HEK293 (cell line): ENCODE results near the gene LAMC3.

ENCODE experiments used
- CTCF ChIA-PET: fragments of 350-600 bp; formaldehyde crosslinking; extraction: SDS; loops from one replicate; lab custom pipeline; 2021; ENCODE audit warnings: antibody characterized with exemption; lab: Yijun Ruan, JAX
- POLR2A ChIA-PET: fragments of 300-600 bp; formaldehyde crosslinking; extraction: SDS; loops from one replicate; lab custom pipeline; 2020; ENCODE audit warnings: antibody characterized with exemption, inconsistent platforms; lab: Yijun Ruan, JAX
- H3K27ac ChIP-seq: fragments of 200-500 bp; sonication (Bioruptor generic); 2 replicates; pipeline ENCODE4 v1.5.1; 2014; ENCODE audit warnings: low read depth, low read length, control low read depth, inconsistent platforms; ENCODE audit errors: extremely low read depth
- H3K36me3 ChIP-seq, 2 experiments: fragments of 200-500 bp in 1 of 2; sonication (Bioruptor generic) in 1 of 2; 1 replicate in 1 of 2; 2 replicates in 1 of 2; pipeline ENCODE4 v1.5.1; 2014 to 2017; ENCODE audit warnings: inconsistent platforms in 2 of 2, low read length in 2 of 2; ENCODE audit not compliant: control insufficient read depth in 2 of 2, insufficient read depth in 1 of 2
- H3K4me1 ChIP-seq: fragments of 200-500 bp; sonication (Bioruptor generic); 2 replicates; pipeline ENCODE4 v1.5.1; 2014; ENCODE audit warnings: mild to moderate bottlenecking, low read length, inconsistent platforms; ENCODE audit not compliant: control insufficient read depth, insufficient read depth
- H3K4me3 ChIP-seq: 2 replicates; pipeline ENCODE4 v1.5.1; 2011; ENCODE audit warnings: low read depth, mild to moderate bottlenecking, control low read depth, low read length, moderate library complexity
- H3K9me3 ChIP-seq: fragments of 200-500 bp; sonication (Bioruptor generic); 2 replicates; pipeline ENCODE4 v1.5.1; 2014; ENCODE audit warnings: low read depth, low read length, inconsistent platforms; ENCODE audit not compliant: control insufficient read depth, insufficient read depth
- CTCF ChIP-seq: fragments of 450-650 bp; formaldehyde crosslinking; IDR thresholded peaks from 2 replicates; pipeline ENCODE4 v1.5.1; 2016; ENCODE audit warnings: missing biosample characterization, missing genetic modification characterization
- FEZF1 ChIP-seq: fragments of 450-650 bp; formaldehyde crosslinking; IDR thresholded peaks from 2 replicates; pipeline ENCODE4 v1.5.1; 2016; ENCODE audit warnings: missing biosample characterization, missing genetic modification characterization
- PRDM2 ChIP-seq: fragments of 450-650 bp; formaldehyde crosslinking; IDR thresholded peaks from 2 replicates; pipeline ENCODE4 v1.5.1; 2016; ENCODE audit warnings: missing biosample characterization, missing genetic modification characterization, borderline replicate concordance
- RBAK ChIP-seq: fragments of 450-650 bp; formaldehyde crosslinking; IDR thresholded peaks from 2 replicates; pipeline ENCODE4 v1.5.1; 2016; ENCODE audit warnings: missing biosample characterization, missing genetic modification characterization
- SETDB1 ChIP-seq: IDR thresholded peaks from one replicate; pipeline ENCODE4 v1.6.1; 2017; ENCODE audit warnings: mild to moderate bottlenecking, low read length, moderate library complexity, mixed read lengths; ENCODE audit not compliant: insufficient read length
- WT1 ChIP-seq: fragments of 450-650 bp; formaldehyde crosslinking; IDR thresholded peaks from 2 replicates; pipeline ENCODE4 v1.5.1; 2016; ENCODE audit warnings: missing biosample characterization, missing genetic modification characterization
- ZNF518A ChIP-seq: fragments of 450-650 bp; formaldehyde crosslinking; conservative IDR thresholded peaks from 2 replicates; pipeline ENCODE4 v1.5.1; 2016; ENCODE audit warnings: low read depth, missing biosample characterization, missing genetic modification characterization
- ZNF555 ChIP-seq: fragments of 450-650 bp; formaldehyde crosslinking; conservative IDR thresholded peaks from 2 replicates; pipeline ENCODE4 v1.5.1; 2017; ENCODE audit warnings: missing biosample characterization, mild to moderate bottlenecking, missing genetic modification characterization, inconsistent platforms
- ZNF623 ChIP-seq: fragments of 450-650 bp; formaldehyde crosslinking; IDR thresholded peaks from 2 replicates; pipeline ENCODE4 v1.5.1; 2016; ENCODE audit warnings: missing biosample characterization, missing genetic modification characterization
- ZNF776 ChIP-seq: fragments of 450-650 bp; formaldehyde crosslinking; IDR thresholded peaks from 2 replicates; pipeline ENCODE4 v1.5.0; 2017; ENCODE audit warnings: missing biosample characterization, missing genetic modification characterization, borderline replicate concordance
- ZNF785 ChIP-seq: fragments of 450-650 bp; formaldehyde crosslinking; IDR thresholded peaks from 2 replicates; pipeline ENCODE4 v1.5.1; 2016; ENCODE audit warnings: missing biosample characterization, missing genetic modification characterization
- ZSCAN30 ChIP-seq: fragments of 450-650 bp; IDR thresholded peaks from 2 replicates; pipeline ENCODE4 v1.5.1; 2018; ENCODE audit warnings: missing biosample characterization, mild to moderate bottlenecking, missing genetic modification characterization, moderate library complexity

Gene LAMC3

GRCh38 chr9:131069699-131070098 is 60.7 kb downstream of the LAMC3 start:
- Histone ChIP-seq H3K27ac (no peak overlapping the region), H3K36me3 (no peaks in the 10 kb centered on the region), H3K9me3 (no peaks in the 10 kb centered on the region), H3K4me1 (no peaks in the 10 kb centered on the region), H3K4me3 (no peak overlapping the region)
- ChIA-PET CTCF (no interaction called here), POLR2A (no interaction called here)
- TF ChIP-seq CTCF (tag by site-specific recombination) (no peak), ZSCAN30 (tag by site-specific recombination) (no peak), WT1 (tag by site-specific recombination) (no peak), ZNF518A (tag by site-specific recombination) (no peak), RBAK (no peak), ZNF555 (tag by site-specific recombination) (no peak), ZNF776 (tag by site-specific recombination) (no peak)

- no peak overlapping the region for H3K4me3 ChIP-seq
- no peak overlapping the region for H3K27ac ChIP-seq
- no peaks in the 10 kb centered on the region for H3K9me3 ChIP-seq
- TF ChIP-seq ZNF623 (tag by site-specific recombination) (no peak), FEZF1 (tag by site-specific recombination) (no peak), ZNF785 (tag by site-specific recombination) (no peak), SETDB1 (no peak), PRDM2 (tag by site-specific recombination) (no peak)
- CTCF ChIA-PET, result no interaction called here
- H3K4me1 ChIP-seq, result no peaks in the 10 kb centered on the region
- POLR2A ChIA-PET, result interaction anchor here (0.6 kb wide), 1 partner anchor 184 kb away, joined by 3 read pairs; no protein-coding TSS in a partner anchor
- H3K36me3 ChIP-seq, result no peaks in the 10 kb centered on the region
Observed at GRCh38 chr9:131072107-131072870, 63.3 kb downstream of the LAMC3 start.
